Measurements from ENCODE around the gene A3GALT2.

Gene A3GALT2

GRCh38 chr1:33299461-33300155 lies 21.3 kb downstream of the A3GALT2 start:
- no peak for TF ChIP-seq CTCF (IDR thresholded peaks at IDR 0.05; ENCODE audit: insufficient read depth, low read length, missing control alignments)
- DNase-seq (ENCODE audit: low read depth, low spot score): no peak
- POLR2A ChIA-PET: no interaction called here
- CTCF ChIA-PET: interaction anchor here (0.9 to 12.1 kb wide), 9 partner anchors 10 to 170 kb away, joined by 3 to 436 read pairs (median 39); partner anchors contain the start of gene ZSCAN20
- no peak overlapping the region for H3K4me3 ChIP-seq (ENCODE audit: low read depth, low read length)

GRCh38 chr1:33298623-33299277 lies 22.1 kb downstream of the A3GALT2 start:
- POLR2A ChIA-PET: no interaction called here
- CTCF ChIA-PET: interaction anchor here (0.8 to 12.1 kb wide), 33 partner anchors 8 to 315 kb away, joined by 3 to 436 read pairs (median 5); partner anchors contain the start of gene ZSCAN20
- TF ChIP-seq CTCF (IDR thresholded peaks at IDR 0.05; ENCODE audit: insufficient read depth, low read length, missing control alignments): peak; percentile 94
- no peak for DNase-seq (ENCODE audit: low read depth, low spot score)
- H3K4me3 ChIP-seq (ENCODE audit: low read depth, low read length): no peak overlapping the region

- CTCF ChIA-PET: interaction anchor here (0.7 to 12.1 kb wide), 37 partner anchors 9 to 316 kb away, joined by 3 to 436 read pairs (median 5); partner anchors contain the start of gene ZSCAN20
- POLR2A ChIA-PET: no interaction called here
Measured at GRCh38 chr1:33297911-33298622, 22.8 kb downstream of the A3GALT2 start.

GRCh38 chr1:33296824-33297223 lies 24.1 kb downstream of the A3GALT2 start:
- no peak for TF ChIP-seq CTCF (IDR thresholded peaks at IDR 0.05; ENCODE audit: insufficient read depth, low read length, missing control alignments)

More at GRCh38 chr1:33297911-33298622, 22.8 kb downstream of the A3GALT2 start:
- H3K4me3 ChIP-seq (ENCODE audit: low read depth, low read length): no peak overlapping the region
- no peak for TF ChIP-seq CTCF (IDR thresholded peaks at IDR 0.05; ENCODE audit: insufficient read depth, low read length, missing control alignments)
- DNase-seq (ENCODE audit: low read depth, low spot score): no peak

GRCh38 chr1:33296082-33296458 lies 24.8 kb downstream of the A3GALT2 start:
- ChIA-PET CTCF (interaction anchor here (0.6 to 12.1 kb wide), 79 partner anchors 9 to 318 kb away, joined by 3 to 436 read pairs (median 5); partner anchors contain the start of genes A3GALT2 and ZSCAN20), POLR2A (no interaction called here)
- no peak overlapping the region for H3K4me3 ChIP-seq (ENCODE audit: low read depth, low read length)
- TF ChIP-seq CTCF (IDR thresholded peaks at IDR 0.05; ENCODE audit: insufficient read depth, low read length, missing control alignments): no peak
- DNase-seq (ENCODE audit: low read depth, low spot score): no peak

More at GRCh38 chr1:33296824-33297223, 24.1 kb downstream of the A3GALT2 start:
- no peak overlapping the region for H3K4me3 ChIP-seq (ENCODE audit: low read depth, low read length)
- CTCF ChIA-PET: interaction anchor here (0.9 to 12.1 kb wide), 40 partner anchors 8 to 317 kb away, joined by 3 to 436 read pairs (median 10); partner anchors contain the start of genes A3GALT2 and ZSCAN20
- no peak for DNase-seq (ENCODE audit: low read depth, low spot score)
- POLR2A ChIA-PET: no interaction called here
